Osteoblast (primary cell): ENCODE measurements around the gene TMEM41B. TPM values are rescaled to one million over a fixed set of nuclear protein-coding genes. Genes with fewer than 3 reads are reported as not detected.
A peak's percentile ranks its signal among the peaks of the same experiment; 100 is the strongest.
"Not testable (repeated sequence)": the region's sequence is repeated elsewhere in the genome, so short reads cannot be mapped to it uniquely, and the experiment has no call there.

Experiments
- DNase-seq: peaks from one replicate; pipeline ENCODE4 v3.0.0; 2011; ENCODE audit warnings: low spot score, mixed read lengths; ENCODE audit not compliant: insufficient read length; ENCODE audit errors: missing footprints
- H2AFZ ChIP-seq: 2 replicates; pipeline ENCODE4 v1.6.0; 2011; ENCODE audit warnings: mild to moderate bottlenecking, low read length
- H3K27ac ChIP-seq: 2 replicates; pipeline ENCODE4 v1.5.1; 2011; ENCODE audit warnings: mild to moderate bottlenecking, low read depth, low read length, moderate library complexity
- H3K27me3 ChIP-seq: 2 replicates; pipeline ENCODE4 v1.6.0; 2012; ENCODE audit warnings: mild to moderate bottlenecking, control low read depth, inconsistent platforms, low read length, moderate library complexity; ENCODE audit not compliant: insufficient read depth
- H3K36me3 ChIP-seq: 2 replicates; pipeline ENCODE4 v1.5.1; 2011; ENCODE audit warnings: mild to moderate bottlenecking, low read length, control low read depth, moderate library complexity; ENCODE audit not compliant: insufficient read depth
- H3K4me1 ChIP-seq: 2 replicates; pipeline ENCODE4 v1.5.1; 2011; ENCODE audit warnings: mild to moderate bottlenecking, low read length, control low read depth, moderate library complexity; ENCODE audit not compliant: insufficient read depth
- H3K4me2 ChIP-seq: 2 replicates; pipeline ENCODE4 v1.6.0; 2011; ENCODE audit warnings: mild to moderate bottlenecking, low read length; ENCODE audit not compliant: insufficient read depth
- H3K4me3 ChIP-seq: fragments of 200-600 bp; sonication (generic); 3 replicates; pipeline ENCODE4 v1.5.1; 2012; ENCODE audit warnings: mild to moderate bottlenecking, low read length, inconsistent platforms; ENCODE audit not compliant: insufficient read depth
- H3K79me2 ChIP-seq: 2 replicates; pipeline ENCODE4 v1.6.0; 2012; ENCODE audit warnings: mild to moderate bottlenecking, low read length, control low read depth, inconsistent platforms; ENCODE audit not compliant: insufficient read depth
- H3K9me3 ChIP-seq: 2 replicates; pipeline ENCODE4 v1.5.1; 2011; ENCODE audit warnings: low read depth, low read length, control low read depth
- H4K20me1 ChIP-seq: 2 replicates; pipeline ENCODE4 v1.6.0; 2012; ENCODE audit warnings: mild to moderate bottlenecking, low read length, control low read depth; ENCODE audit not compliant: insufficient read depth
- small RNA-seq: library from RNA; depleted of rRNA; stranded (forward); fragments of <200 nt; gene quantifications from one replicate; pipeline ENCODE3, GENCODE V24; 2012
- total RNA-seq: library from RNA; depleted of rRNA; stranded (reverse); fragments of >200 nt; gene quantifications from 2 replicates; pipeline ENCODE4 v1.2.3, GENCODE V29; 2012
- TF ChIP-seq, protein P1 (sequence below): IDR thresholded peaks from 2 replicates; pipeline ENCODE4 v1.5.1; 2011; ENCODE audit warnings: mild to moderate bottlenecking, low read depth, low read length, moderate library complexity; ENCODE audit errors: extremely low read depth

TMEM41B gene
- total RNA-seq, 1 donor, result 56.1 TPM

GRCh38 chr11:9247863-9248262 lies 66.5 kb downstream of the TMEM41B start:
- Histone ChIP-seq H3K79me2 (peaks cover 95% of the 10 kb centered on the region), H3K36me3 (peaks cover 7% of the 10 kb centered on the region), H3K4me1 (peaks cover 9% of the 10 kb centered on the region), H3K9me3 (no peaks in the 10 kb centered on the region), H3K27me3 (no peaks in the 10 kb centered on the region), H4K20me1 (peaks cover 28% of the 10 kb centered on the region), H3K4me3 (no peak overlapping the region), H3K27ac (no peak overlapping the region), H3K4me2 (no peak overlapping the region), H2AFZ (no peak overlapping the region)
- TF ChIP-seq, protein P1, sequence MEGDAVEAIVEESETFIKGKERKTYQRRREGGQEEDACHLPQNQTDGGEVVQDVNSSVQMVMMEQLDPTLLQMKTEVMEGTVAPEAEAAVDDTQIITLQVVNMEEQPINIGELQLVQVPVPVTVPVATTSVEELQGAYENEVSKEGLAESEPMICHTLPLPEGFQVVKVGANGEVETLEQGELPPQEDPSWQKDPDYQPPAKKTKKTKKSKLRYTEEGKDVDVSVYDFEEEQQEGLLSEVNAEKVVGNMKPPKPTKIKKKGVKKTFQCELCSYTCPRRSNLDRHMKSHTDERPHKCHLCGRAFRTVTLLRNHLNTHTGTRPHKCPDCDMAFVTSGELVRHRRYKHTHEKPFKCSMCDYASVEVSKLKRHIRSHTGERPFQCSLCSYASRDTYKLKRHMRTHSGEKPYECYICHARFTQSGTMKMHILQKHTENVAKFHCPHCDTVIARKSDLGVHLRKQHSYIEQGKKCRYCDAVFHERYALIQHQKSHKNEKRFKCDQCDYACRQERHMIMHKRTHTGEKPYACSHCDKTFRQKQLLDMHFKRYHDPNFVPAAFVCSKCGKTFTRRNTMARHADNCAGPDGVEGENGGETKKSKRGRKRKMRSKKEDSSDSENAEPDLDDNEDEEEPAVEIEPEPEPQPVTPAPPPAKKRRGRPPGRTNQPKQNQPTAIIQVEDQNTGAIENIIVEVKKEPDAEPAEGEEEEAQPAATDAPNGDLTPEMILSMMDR, result no peak
- no peak for DNase-seq

GRCh38 chr11:9236242-9236641 lies 78.2 kb downstream of the TMEM41B start:
- H4K20me1 ChIP-seq, result peaks cover 27% of the 10 kb centered on the region

GRCh38 chr11:9232482-9232881 lies 81.9 kb downstream of the TMEM41B start:
- H3K4me3 ChIP-seq, result no peak overlapping the region
- no peak overlapping the region for H3K27ac ChIP-seq
- H2AFZ ChIP-seq, result no peak overlapping the region
- DNase-seq, result no peak
- no peaks in the 10 kb centered on the region for H3K36me3 ChIP-seq
- peaks cover 14% of the 10 kb centered on the region for H3K4me1 ChIP-seq
- H3K4me2 ChIP-seq, result peak overlapping the region; percentile 57
- peaks cover 36% of the 10 kb centered on the region for H4K20me1 ChIP-seq
- TF ChIP-seq, protein P1, result no peak
- peaks cover 97% of the 10 kb centered on the region for H3K79me2 ChIP-seq
- H3K9me3 ChIP-seq, result no peaks in the 10 kb centered on the region
- no peaks in the 10 kb centered on the region for H3K27me3 ChIP-seq

More at GRCh38 chr11:9236242-9236641, 78.2 kb downstream of the TMEM41B start:
- not testable (repeated sequence) for H3K36me3 ChIP-seq, H3K4me2 ChIP-seq, H3K4me1 ChIP-seq, H3K4me3 ChIP-seq, H3K27ac ChIP-seq, DNase-seq, H3K9me3 ChIP-seq, H2AFZ ChIP-seq, H3K27me3 ChIP-seq
- H3K79me2 ChIP-seq, result peaks cover 99% of the 10 kb centered on the region

GRCh38 chr11:9231848-9232177 lies 82.6 kb downstream of the TMEM41B start:
- H3K4me3 ChIP-seq, result peak overlapping the region; percentile 6

More at GRCh38 chr11:9231848-9232177, 82.6 kb downstream of the TMEM41B start:
- Histone ChIP-seq H3K27me3 (no peaks in the 10 kb centered on the region), H4K20me1 (peaks cover 40% of the 10 kb centered on the region), H3K4me2 (peak overlapping the region; percentile 57), H2AFZ (no peak overlapping the region), H3K9me3 (no peaks in the 10 kb centered on the region), H3K79me2 (peaks cover 97% of the 10 kb centered on the region), H3K27ac (peak overlapping the region; percentile 9), H3K4me1 (peaks cover 14% of the 10 kb centered on the region), H3K36me3 (no peaks in the 10 kb centered on the region)
- DNase-seq, result peak; percentile 70
- TF ChIP-seq, protein P1, result no peak

Small RNA genes lying within 50 kb of the gene (small RNA-seq; reads per million reads assigned to genes)
- gene RF00017, result not detected

Other genes with a start within 250 kb of the TMEM41B start
- 1.8 and 2.7 TPM in 2 replicates for gene SCUBE2, start 223.0 kb downstream of the TMEM41B start, total RNA-seq
- gene DENND5A, start 49.2 kb downstream of the TMEM41B start, total RNA-seq, result 176 and 183 TPM in 2 replicates
- gene IPO7, start 70.1 kb upstream of the TMEM41B start, total RNA-seq, result 155 and 174 TPM in 2 replicates
- gene ZNF143, start 146.4 kb upstream of the TMEM41B start, total RNA-seq, result 23.3 and 26.4 TPM in 2 replicates